GM23248 (cell line): Measurements from ENCODE around the gene SLC18A3. TPM values are rescaled to one million over a fixed set of nuclear protein-coding genes. Genes with fewer than 3 reads are reported as not detected.

Experiments used
- DNase-seq: peaks from one replicate; pipeline ENCODE4 v3.0.0-alpha.2; 2015
- H2AFZ ChIP-seq: fragments of 200-600 bp; sonication (generic); 2 replicates; pipeline ENCODE4 v1.6.1; 2016; ENCODE audit warnings: antibody characterized with exemption
- H3F3A ChIP-seq: fragments of 200-600 bp; sonication (generic); 2 replicates; pipeline ENCODE4 v1.6.1; 2016; ENCODE audit warnings: mild to moderate bottlenecking, antibody characterized with exemption, mixed run types; ENCODE audit not compliant: insufficient read depth
- H3K27ac ChIP-seq: fragments of 200-600 bp; sonication (generic); 2 replicates; pipeline ENCODE4 v1.5.1; 2016; ENCODE audit warnings: mild to moderate bottlenecking
- H3K27me3 ChIP-seq: fragments of 200-600 bp; sonication (generic); replicated peaks from 2 replicates; pipeline ENCODE4 v1.6.1; 2016; ENCODE audit warnings: mild to moderate bottlenecking; ENCODE audit not compliant: insufficient read depth
- H3K36me3 ChIP-seq: fragments of 200-600 bp; sonication (generic); 2 replicates; pipeline ENCODE4 v1.6.1; 2016; ENCODE audit warnings: low read depth, mild to moderate bottlenecking
- H3K4me1 ChIP-seq: fragments of 200-600 bp; sonication (generic); 2 replicates; pipeline ENCODE4 v1.6.1; 2016; ENCODE audit warnings: mild to moderate bottlenecking; ENCODE audit not compliant: insufficient read depth
- H3K4me2 ChIP-seq: fragments of 200-600 bp; sonication (generic); one replicate; pipeline ENCODE4 v1.6.1; 2016; ENCODE audit warnings: mild to moderate bottlenecking; ENCODE audit not compliant: unreplicated experiment
- H3K4me3 ChIP-seq: fragments of 200-600 bp; sonication (generic); 2 replicates; pipeline ENCODE4 v1.5.1; 2016; ENCODE audit warnings: mild to moderate bottlenecking
- H3K79me2 ChIP-seq: fragments of 200-600 bp; sonication (generic); 2 replicates; pipeline ENCODE4 v1.6.1; 2016; ENCODE audit warnings: mild to moderate bottlenecking; ENCODE audit not compliant: insufficient read depth
- H3K9ac ChIP-seq: fragments of 200-600 bp; sonication (generic); 2 replicates; pipeline ENCODE4 v1.6.1; 2016; ENCODE audit warnings: mild to moderate bottlenecking
- H3K9me2 ChIP-seq: fragments of 200-600 bp; sonication (generic); 2 replicates; pipeline ENCODE4 v1.6.1; 2016; ENCODE audit warnings: mixed run types, mild to moderate bottlenecking, moderate library complexity; ENCODE audit not compliant: insufficient read depth
- H3K9me3 ChIP-seq: fragments of 200-600 bp; sonication (generic); one replicate; pipeline ENCODE4 v1.6.1; 2017; ENCODE audit warnings: low read depth
- H4K20me1 ChIP-seq: fragments of 200-600 bp; sonication (generic); 2 replicates; pipeline ENCODE4 v1.6.0; 2016; ENCODE audit not compliant: insufficient read depth
- EZH2 ChIP-seq: fragments of 200-600 bp; sonication (generic); IDR thresholded peaks from 2 replicates; pipeline ENCODE4 v1.6.1; 2018; ENCODE audit warnings: antibody characterized with exemption, mild to moderate bottlenecking; ENCODE audit not compliant: insufficient read depth, poor library complexity, severe bottlenecking
- EZH2phosphoT487 ChIP-seq: fragments of 200-600 bp; sonication (generic); IDR thresholded peaks from 2 replicates; pipeline ENCODE4 v1.6.1; 2018; ENCODE audit warnings: antibody characterized with exemption, moderate library complexity, mild to moderate bottlenecking, low read depth; ENCODE audit not compliant: insufficient read depth
- WGBS, 2 experiments: methylation state at CpG; one replicate each; pipeline ENCODE4 v1.1.6; 2015 to 2017; ENCODE audit warnings: low lambda C conversion rate in 2 of 2, low coverage in 1 of 2; ENCODE audit errors: missing lambda C conversion rate in 2 of 2; 5-methylcytosine and 5-hydroxymethylcytosine counted together
- in situ Hi-C: fragments of 300-500 bp; cut with MboI; formaldehyde crosslinking; loops from 2 replicates; pipeline ENCODE4 v1.15.0; 2020
- polyA plus RNA-seq: library from polyadenylated mRNA; unstranded; fragments of >200 nt; fragmentation: Nextera tagmentation; extraction: Ambion mirVana; gene quantifications from 2 replicates; pipeline ENCODE4 v1.2.1, GENCODE V29; 2016
- total RNA-seq: library from RNA; depleted of rRNA; stranded (reverse); fragments of >200 nt; shearing (Covaris generic); gene quantifications from 2 replicates; pipeline ENCODE4 v1.2.3, GENCODE V29; 2014

SLC18A3 gene
- total and polyA plus RNA-seq, 2 experiments from 2014 or later = not detected

- H3K4me1 ChIP-seq = no peaks in the 10 kb centered on the region
- H3K9me3 ChIP-seq = no peaks in the 10 kb centered on the region
- TF ChIP-seq EZH2phosphoT487 = no peak
- TF ChIP-seq EZH2 = no peak
- no peaks in the 10 kb centered on the region for H3F3A ChIP-seq
- in situ Hi-C loops = no loop called here
- no peak overlapping the region for H3K4me3 ChIP-seq
- peaks cover 38% of the 10 kb centered on the region for H3K27me3 ChIP-seq
- no peak for DNase-seq
- H3K4me2 ChIP-seq = no peak overlapping the region
- H3K27ac ChIP-seq = no peak overlapping the region
- H4K20me1 ChIP-seq = no peaks in the 10 kb centered on the region
- 65 to 67% methylated on average over 17 to 18 of the region's 18 CpGs for WGBS, 2 experiments
- H3K36me3 ChIP-seq = no peaks in the 10 kb centered on the region
- no peak overlapping the region for H2AFZ ChIP-seq
- no peaks in the 10 kb centered on the region for H3K79me2 ChIP-seq
- no peak overlapping the region for H3K9ac ChIP-seq
- H3K9me2 ChIP-seq = no peaks in the 10 kb centered on the region
These were observed 17.6 kb downstream of the SLC18A3 start for GRCh38 chr10:49627644-49628247.

- no peak overlapping the region for H2AFZ ChIP-seq
- no peaks in the 10 kb centered on the region for H4K20me1 ChIP-seq
- in situ Hi-C loops = no loop called here
- H3K4me1 ChIP-seq = no peaks in the 10 kb centered on the region
- H3K9me3 ChIP-seq = no peaks in the 10 kb centered on the region
- H3K9ac ChIP-seq = no peak overlapping the region
- WGBS, 2 experiments = 75 to 77% methylated on average over 8 of the region's 8 CpGs
- H3K9me2 ChIP-seq = no peaks in the 10 kb centered on the region
- no peak for TF ChIP-seq EZH2
- TF ChIP-seq EZH2phosphoT487 = no peak
- H3K4me2 ChIP-seq = no peak overlapping the region
- H3K27me3 ChIP-seq = peaks cover 33% of the 10 kb centered on the region
- H3K79me2 ChIP-seq = no peaks in the 10 kb centered on the region
- no peaks in the 10 kb centered on the region for H3F3A ChIP-seq
- H3K4me3 ChIP-seq = no peak overlapping the region
- no peaks in the 10 kb centered on the region for H3K36me3 ChIP-seq
- no peak for DNase-seq
- H3K27ac ChIP-seq = no peak overlapping the region
These were observed 18.5 kb downstream of the SLC18A3 start for GRCh38 chr10:49628599-49628998.

- DNase-seq = no peak
- 51 to 52% methylated on average over 9 of the region's 9 CpGs for WGBS, 2 experiments
- Histone ChIP-seq H3K27ac (no peak overlapping the region), H3F3A (no peaks in the 10 kb centered on the region), H3K9me2 (no peaks in the 10 kb centered on the region), H3K79me2 (no peaks in the 10 kb centered on the region), H3K27me3 (peaks cover 31% of the 10 kb centered on the region), H3K4me2 (no peak overlapping the region), H3K9me3 (no peaks in the 10 kb centered on the region), H3K9ac (no peak overlapping the region), H3K4me1 (no peaks in the 10 kb centered on the region), H4K20me1 (no peaks in the 10 kb centered on the region), H2AFZ (no peak overlapping the region), H3K4me3 (no peak overlapping the region), H3K36me3 (no peaks in the 10 kb centered on the region)
- in situ Hi-C loops = no loop called here
- TF ChIP-seq EZH2 = no peak
These were observed 19.3 kb downstream of the SLC18A3 start for GRCh38 chr10:49629431-49629881.

- WGBS, 2 experiments = 58 to 65% methylated on average over 6 of the region's 6 CpGs
These were observed 21.9 kb downstream of the SLC18A3 start for GRCh38 chr10:49631975-49632374.

More at GRCh38 chr10:49631975-49632374, 21.9 kb downstream of the SLC18A3 start:
- no peak overlapping the region for H3K9ac ChIP-seq
- peaks cover 53% of the 10 kb centered on the region for H3K27me3 ChIP-seq
- no peaks in the 10 kb centered on the region for H4K20me1 ChIP-seq
- no peak overlapping the region for H2AFZ ChIP-seq
- TF ChIP-seq EZH2 (no peak), EZH2phosphoT487 (no peak)
- no peaks in the 10 kb centered on the region for H3K9me2 ChIP-seq
- no peaks in the 10 kb centered on the region for H3K4me1 ChIP-seq
- in situ Hi-C loops = no loop called here
- no peak overlapping the region for H3K27ac ChIP-seq
- H3K4me3 ChIP-seq = no peak overlapping the region
- H3K4me2 ChIP-seq = no peak overlapping the region
- DNase-seq = no peak
- H3K36me3 ChIP-seq = no peaks in the 10 kb centered on the region
- no peaks in the 10 kb centered on the region for H3K79me2 ChIP-seq
- H3F3A ChIP-seq = no peaks in the 10 kb centered on the region
- no peaks in the 10 kb centered on the region for H3K9me3 ChIP-seq
